Suppressor macrophage (primary cell): ENCODE measurements around the gene VAV1.

Source experiments
- DNase-seq, 4 experiments: peaks; one replicate each; pipeline ENCODE4 v3.0.0-alpha.2; 2020 to 2022

The VAV1 gene

DNA sequence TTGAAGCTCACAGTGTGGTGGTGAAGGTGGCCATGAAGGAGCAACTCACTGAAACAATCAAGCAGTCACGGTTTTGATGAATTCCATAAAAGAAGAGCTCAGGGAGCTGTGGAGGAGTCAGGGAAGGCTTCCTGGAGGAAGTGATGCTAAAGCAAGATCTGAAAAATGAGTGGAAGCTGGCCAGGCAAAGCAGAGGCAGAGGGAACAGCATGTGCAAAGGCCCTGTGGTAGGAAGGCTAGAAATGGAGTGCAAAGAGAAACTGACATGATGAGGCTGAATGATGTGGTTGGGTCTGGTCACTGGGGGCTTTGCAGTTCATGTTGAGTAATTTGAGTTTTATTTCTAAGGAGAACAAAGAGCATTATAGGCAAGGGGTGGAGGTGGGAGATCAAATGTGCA is 121.8 kb downstream of the VAV1 start:
- no peak for DNase-seq

DNA sequence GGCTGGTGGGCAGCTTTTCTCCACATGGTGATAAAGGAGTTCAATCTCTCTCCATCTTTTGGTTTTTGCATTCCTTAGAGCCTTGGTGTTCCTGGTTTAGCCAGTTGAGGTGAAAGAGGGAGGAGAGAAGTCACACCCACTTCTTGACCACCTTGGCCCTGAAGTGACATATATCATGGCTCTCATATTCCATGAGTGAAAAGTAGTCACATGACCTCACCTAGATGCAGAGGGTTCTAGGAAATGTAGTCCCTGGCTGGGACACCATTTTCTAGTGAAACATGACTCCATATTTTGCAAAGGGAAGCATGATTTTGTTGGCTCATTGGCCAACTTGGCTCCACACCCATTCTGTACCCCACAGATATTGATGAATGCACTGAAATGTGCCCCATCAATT is 130.9 kb downstream of the VAV1 start:
- no peak for DNase-seq

DNA sequence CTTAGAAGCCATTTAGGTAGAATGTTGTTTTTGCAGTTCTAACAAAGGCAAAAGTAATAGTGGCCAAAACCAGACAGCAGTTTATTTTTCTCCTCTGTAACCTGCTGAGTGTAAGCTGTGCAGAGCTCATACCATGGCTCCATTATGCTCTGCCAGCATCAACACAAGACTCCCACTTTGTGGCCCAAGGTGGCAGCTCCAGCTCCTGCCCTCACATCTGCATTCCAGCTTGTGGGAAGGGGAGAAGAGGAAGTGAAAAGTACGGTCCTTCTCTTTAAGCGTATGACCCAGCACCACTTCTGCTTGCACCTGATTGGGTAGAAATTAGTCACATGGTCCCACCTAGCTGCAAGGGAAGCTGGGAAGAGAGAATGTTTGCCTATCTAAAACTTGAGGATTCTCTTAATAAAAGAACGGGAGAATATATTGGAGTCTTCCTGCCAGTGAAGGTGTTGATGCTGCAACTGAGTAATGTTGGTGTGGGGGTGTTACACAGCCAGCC is 134.1 kb downstream of the VAV1 start:
- peak in 2 of 4 experiments; percentile 19 to 32 for DNase-seq
